Hepatocyte (in vitro differentiated cells): ENCODE measurements around the gene DIABLO. TPM values are rescaled to one million over a fixed set of nuclear protein-coding genes. Genes with fewer than 3 reads are reported as not detected.

ENCODE experiments used
- DNase-seq: peaks from one replicate; pipeline ENCODE4 v3.0.0-alpha.2; 2016; ENCODE audit warnings: low spot score
- H2AFZ ChIP-seq: fragments of 200-600 bp; sonication (generic); 2 replicates; pipeline ENCODE4 v1.6.0; 2016; ENCODE audit warnings: antibody characterized with exemption, mild to moderate bottlenecking
- H3K27ac ChIP-seq: fragments of 200-600 bp; sonication (generic); 2 replicates; pipeline ENCODE4 v1.5.1; 2016; ENCODE audit warnings: mild to moderate bottlenecking
- H3K27me3 ChIP-seq: fragments of 200-600 bp; sonication (generic); 2 replicates; pipeline ENCODE4 v1.6.1; 2016
- H3K36me3 ChIP-seq: fragments of 200-600 bp; sonication (generic); replicated peaks from 2 replicates; pipeline ENCODE4 v1.5.1; 2016; ENCODE audit warnings: low read depth; ENCODE audit not compliant: insufficient read depth
- H3K4me1 ChIP-seq: fragments of 200-600 bp; sonication (generic); 2 replicates; pipeline ENCODE4 v1.5.1; 2016; ENCODE audit warnings: mild to moderate bottlenecking, moderate library complexity; ENCODE audit not compliant: insufficient read depth
- H3K4me2 ChIP-seq: fragments of 200-600 bp; sonication (generic); 2 replicates; pipeline ENCODE4 v1.6.0; 2016
- H3K4me3 ChIP-seq: fragments of 200-600 bp; sonication (generic); 2 replicates; pipeline ENCODE4 v1.5.1; 2016; ENCODE audit warnings: mild to moderate bottlenecking
- H3K79me2 ChIP-seq: fragments of 200-600 bp; sonication (generic); 2 replicates; pipeline ENCODE4 v1.6.0; 2017; ENCODE audit warnings: mild to moderate bottlenecking
- H3K9me2 ChIP-seq: fragments of 200-600 bp; sonication (generic); replicated peaks from 2 replicates; pipeline ENCODE4 v1.6.0; 2017; ENCODE audit warnings: mild to moderate bottlenecking; ENCODE audit not compliant: insufficient read depth
- H3K9me3 ChIP-seq: fragments of 200-600 bp; sonication (generic); 2 replicates; pipeline ENCODE4 v1.5.1; 2016; ENCODE audit warnings: low read depth, mild to moderate bottlenecking
- H4K20me1 ChIP-seq: fragments of 200-600 bp; sonication (generic); 2 replicates; pipeline ENCODE4 v1.6.0; 2016; ENCODE audit warnings: mild to moderate bottlenecking; ENCODE audit not compliant: insufficient read depth, poor library complexity, severe bottlenecking
- EZH2 ChIP-seq: fragments of 200-600 bp; sonication (generic); IDR thresholded peaks from 2 replicates; pipeline ENCODE4 v1.6.1; 2016; ENCODE audit warnings: antibody characterized with exemption, mild to moderate bottlenecking, borderline replicate concordance
- EZH2phosphoT487 ChIP-seq: fragments of 200-600 bp; sonication (generic); IDR thresholded peaks from one replicate; pipeline ENCODE4 v1.6.1; 2018; ENCODE audit warnings: antibody characterized with exemption, mild to moderate bottlenecking, low read depth, moderate library complexity; ENCODE audit not compliant: unreplicated experiment, severe bottlenecking
- WGBS: methylation state at CpG from one replicate; pipeline ENCODE4 v1.1.6; 2016; ENCODE audit warnings: low lambda C conversion rate; ENCODE audit errors: missing lambda C conversion rate; 5-methylcytosine and 5-hydroxymethylcytosine counted together
- polyA plus RNA-seq: library from polyadenylated mRNA; unstranded; fragments of >200 nt; fragmentation: Nextera tagmentation; extraction: Ambion mirVana; gene quantifications from 2 replicates; pipeline ENCODE4 v1.2.1, GENCODE V29; 2016
- total RNA-seq: library from RNA; depleted of rRNA; stranded (reverse); fragments of >200 nt; gene quantifications from 2 replicates; pipeline ENCODE4 v1.2.3, GENCODE V29; 2014
- TF ChIP-seq, protein P1 (sequence below): fragments of 200-600 bp; sonication (generic); IDR thresholded peaks from 2 replicates; pipeline ENCODE4 v1.5.1; 2016; ENCODE audit warnings: antibody characterized with exemption, mild to moderate bottlenecking; ENCODE audit not compliant: poor library complexity

Gene DIABLO
- total and polyA plus RNA-seq, 2 experiments from 2014 or later: 77.4 to 96.5 TPM

DNA sequence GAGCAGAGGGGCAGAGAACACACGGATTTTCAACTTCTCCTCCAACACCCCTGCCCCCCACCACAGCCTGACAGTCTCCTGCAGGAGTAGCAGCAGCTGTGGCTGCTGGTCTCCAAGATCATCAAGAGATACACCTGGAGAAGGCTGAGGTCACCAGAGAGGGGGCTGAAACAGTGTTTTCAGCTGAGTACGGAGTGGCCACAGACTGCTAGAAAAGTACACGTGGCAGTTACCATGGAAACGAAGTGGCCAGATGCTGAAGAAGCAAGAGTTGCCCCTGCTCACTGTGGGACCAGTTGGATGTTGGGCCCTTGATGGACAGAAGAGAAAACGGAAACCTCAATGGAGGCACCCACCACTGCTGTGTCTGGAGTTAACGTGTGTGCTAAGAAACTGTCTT is 4.9 kb upstream of the DIABLO start:
- Histone ChIP-seq H3K27ac (no peak overlapping the region), H3K9me2 (no peaks in the 10 kb centered on the region), H3K4me3 (no peak overlapping the region), H3K36me3 (no peaks in the 10 kb centered on the region), H3K27me3 (no peaks in the 10 kb centered on the region), H3K79me2 (no peaks in the 10 kb centered on the region), H2AFZ (no peak overlapping the region), H4K20me1 (no peaks in the 10 kb centered on the region), H3K4me1 (peaks cover 5% of the 10 kb centered on the region), H3K4me2 (no peak overlapping the region), H3K9me3 (no peaks in the 10 kb centered on the region)
- TF ChIP-seq EZH2phosphoT487: no peak
- no peak for TF ChIP-seq EZH2
- TF ChIP-seq, protein P1, sequence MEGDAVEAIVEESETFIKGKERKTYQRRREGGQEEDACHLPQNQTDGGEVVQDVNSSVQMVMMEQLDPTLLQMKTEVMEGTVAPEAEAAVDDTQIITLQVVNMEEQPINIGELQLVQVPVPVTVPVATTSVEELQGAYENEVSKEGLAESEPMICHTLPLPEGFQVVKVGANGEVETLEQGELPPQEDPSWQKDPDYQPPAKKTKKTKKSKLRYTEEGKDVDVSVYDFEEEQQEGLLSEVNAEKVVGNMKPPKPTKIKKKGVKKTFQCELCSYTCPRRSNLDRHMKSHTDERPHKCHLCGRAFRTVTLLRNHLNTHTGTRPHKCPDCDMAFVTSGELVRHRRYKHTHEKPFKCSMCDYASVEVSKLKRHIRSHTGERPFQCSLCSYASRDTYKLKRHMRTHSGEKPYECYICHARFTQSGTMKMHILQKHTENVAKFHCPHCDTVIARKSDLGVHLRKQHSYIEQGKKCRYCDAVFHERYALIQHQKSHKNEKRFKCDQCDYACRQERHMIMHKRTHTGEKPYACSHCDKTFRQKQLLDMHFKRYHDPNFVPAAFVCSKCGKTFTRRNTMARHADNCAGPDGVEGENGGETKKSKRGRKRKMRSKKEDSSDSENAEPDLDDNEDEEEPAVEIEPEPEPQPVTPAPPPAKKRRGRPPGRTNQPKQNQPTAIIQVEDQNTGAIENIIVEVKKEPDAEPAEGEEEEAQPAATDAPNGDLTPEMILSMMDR: no peak
- DNase-seq: no peak
- WGBS: 84% methylated on average over 6 of the region's 6 CpGs

DNA sequence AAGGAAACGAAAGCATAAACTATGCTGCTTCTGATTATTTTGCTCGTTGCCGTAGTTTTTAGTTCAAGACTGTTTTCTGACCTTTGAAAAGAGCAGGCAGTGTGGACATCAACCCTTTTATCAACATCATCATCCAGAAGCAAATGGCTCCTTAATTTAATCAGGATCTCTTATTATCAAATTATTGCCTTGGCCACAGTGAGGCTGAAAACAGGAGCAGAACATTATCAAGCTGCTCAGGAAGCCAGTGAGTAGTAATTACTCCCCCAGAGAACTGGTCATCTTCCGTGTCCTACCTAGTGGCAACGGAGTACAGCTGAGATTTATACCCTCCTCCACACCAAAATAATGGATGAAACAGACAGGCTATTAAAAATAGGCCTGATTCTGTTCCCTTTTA is 2.2 kb upstream of the DIABLO start:
- H3K4me3 ChIP-seq: no peak overlapping the region
- DNase-seq: no peak
- no peaks in the 10 kb centered on the region for H3K36me3 ChIP-seq
- WGBS: 96% methylated on average over 5 of the region's 5 CpGs
- TF ChIP-seq EZH2phosphoT487 (no peak), EZH2 (no peak)
- TF ChIP-seq, protein P1: no peak
- H3K27ac ChIP-seq: no peak overlapping the region
- H3K79me2 ChIP-seq: peaks cover 22% of the 10 kb centered on the region
- H3K4me1 ChIP-seq: peaks cover 12% of the 10 kb centered on the region
- no peak overlapping the region for H2AFZ ChIP-seq
- H3K4me2 ChIP-seq: no peak overlapping the region
- H3K9me3 ChIP-seq: no peaks in the 10 kb centered on the region
- H3K9me2 ChIP-seq: no peaks in the 10 kb centered on the region
- no peaks in the 10 kb centered on the region for H3K27me3 ChIP-seq
- peaks cover 9% of the 10 kb centered on the region for H4K20me1 ChIP-seq

DNA sequence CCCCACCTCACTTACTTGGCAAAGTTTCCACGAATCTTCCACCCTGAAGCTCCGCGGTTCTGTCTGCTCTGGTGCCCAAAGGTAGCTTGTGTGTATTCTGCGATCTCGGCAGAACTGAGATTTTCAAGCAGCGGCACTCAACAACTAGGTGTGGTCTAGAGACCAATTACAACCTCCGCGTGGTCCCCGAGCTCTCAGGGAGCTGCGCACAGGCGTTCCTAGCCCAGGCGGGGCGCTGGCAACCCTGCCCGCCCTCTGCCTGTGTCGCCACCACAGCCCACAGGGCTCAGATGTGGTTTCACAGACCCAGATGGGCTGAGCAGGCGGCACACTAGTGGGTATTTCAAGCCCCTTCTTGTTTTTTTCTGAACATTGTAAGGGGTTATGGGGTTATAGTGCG is 1.5 kb upstream of the DIABLO start:
- Histone ChIP-seq H3K4me2 (no peak overlapping the region), H3K79me2 (peaks cover 29% of the 10 kb centered on the region), H3K4me3 (no peak overlapping the region), H3K9me3 (no peaks in the 10 kb centered on the region), H3K36me3 (no peaks in the 10 kb centered on the region), H2AFZ (no peak overlapping the region), H3K9me2 (no peaks in the 10 kb centered on the region), H3K27ac (no peak overlapping the region), H4K20me1 (peaks cover 9% of the 10 kb centered on the region), H3K27me3 (no peaks in the 10 kb centered on the region), H3K4me1 (peaks cover 12% of the 10 kb centered on the region)
- no peak for DNase-seq
- TF ChIP-seq, protein P1: no peak
- TF ChIP-seq EZH2phosphoT487 (no peak), EZH2 (no peak)
- WGBS: 98% methylated on average over 17 of the region's 17 CpGs
